Measurements from ENCODE around the gene VKORC1. TPM values are rescaled to one million over a fixed set of nuclear protein-coding genes. Genes with fewer than 3 reads are reported as not detected.

VKORC1 gene
- total and polyA plus RNA-seq, 5 donors from 2014 or later: 38.1 to 113 (median 103) TPM

- no peak overlapping the region for H3K4me3 ChIP-seq (ENCODE audit: low read depth, low read length)
- peaks cover 14% of the 10 kb centered on the region for H3K36me3 ChIP-seq (ENCODE audit: control insufficient read depth, insufficient read depth, low read length)
- H3K9me3 ChIP-seq (ENCODE audit: control insufficient read depth in 2 of 2, low read length in 2 of 2): no peaks in the 10 kb centered on the region
- H3K4me3 Mint-ChIP-seq: no peak overlapping the region
- ATAC-seq (ENCODE audit: low read depth in 2 of 2) (no peak), DNase-seq (no peak)
- H3K4me1 Mint-ChIP-seq: peaks cover 0 to 9% (median 3%) of the 10 kb centered on the region in 4 donors
- no peaks in the 10 kb centered on the region for H3K27me3 Mint-ChIP-seq
- no peaks in the 10 kb centered on the region for H3K9me3 Mint-ChIP-seq
- H3K27ac Mint-ChIP-seq: no peak overlapping the region
- H3K27me3 ChIP-seq (ENCODE audit: control insufficient read depth, insufficient read depth, low read length): no peaks in the 10 kb centered on the region
- peaks cover 3% of the 10 kb centered on the region for H3K36me3 Mint-ChIP-seq
- no peak overlapping the region for H3K27ac ChIP-seq (ENCODE audit: insufficient read depth, low read length, poor library complexity, severe bottlenecking)
- no peaks in the 10 kb centered on the region for H3K4me1 ChIP-seq (ENCODE audit: control insufficient read depth, insufficient read depth, low read length, poor library complexity, severe bottlenecking)
Observed at GRCh38 chr16:31087971-31088370, 6.6 kb downstream of the VKORC1 start.

DNA sequence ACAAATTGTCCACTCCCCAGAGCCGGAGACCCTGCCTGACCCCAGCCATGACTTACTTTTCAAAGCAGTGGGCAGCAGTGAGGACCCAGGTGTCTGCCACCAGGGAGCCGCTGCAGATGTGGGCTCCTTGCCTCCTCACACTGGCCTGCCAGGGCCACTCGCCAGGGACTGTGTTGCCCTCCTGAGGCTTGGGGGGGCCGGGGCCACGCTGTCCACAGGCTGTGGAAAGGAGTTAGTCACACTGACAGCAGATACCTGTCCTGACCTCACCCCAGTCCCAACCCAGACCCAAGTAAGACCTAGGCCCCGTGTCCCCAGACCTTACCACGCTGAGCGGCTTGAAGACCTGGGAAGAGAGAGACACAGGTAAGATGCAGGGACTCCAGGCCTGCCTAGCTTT, 7.1 kb downstream of the VKORC1 start:
- H3K36me3 ChIP-seq (ENCODE audit: control insufficient read depth, insufficient read depth, low read length): peaks cover 14% of the 10 kb centered on the region
- H3K27ac ChIP-seq (ENCODE audit: insufficient read depth, low read length, poor library complexity, severe bottlenecking): no peak overlapping the region
- Mint-ChIP-seq H3K9me3 (no peaks in the 10 kb centered on the region), H3K36me3 (peaks cover 3% of the 10 kb centered on the region), H3K4me3 (no peak overlapping the region), H3K27ac (no peak overlapping the region), H3K27me3 (no peaks in the 10 kb centered on the region), H3K4me1 (peaks cover 0 to 6% (median under 1%) of the 10 kb centered on the region in 4 donors)
- DNase-seq (no peak), ATAC-seq (ENCODE audit: low read depth in 2 of 2) (no peak)
- H3K27me3 ChIP-seq (ENCODE audit: control insufficient read depth, insufficient read depth, low read length): no peaks in the 10 kb centered on the region
- no peak overlapping the region for H3K4me3 ChIP-seq (ENCODE audit: low read depth, low read length)
- H3K9me3 ChIP-seq (ENCODE audit: control insufficient read depth in 2 of 2, low read length in 2 of 2): no peaks in the 10 kb centered on the region
- no peaks in the 10 kb centered on the region for H3K4me1 ChIP-seq (ENCODE audit: control insufficient read depth, insufficient read depth, low read length, poor library complexity, severe bottlenecking)

- H3K4me3 ChIP-seq (ENCODE audit: low read depth, low read length): no peak overlapping the region
- H3K4me3 Mint-ChIP-seq: peak overlapping the region in 1 of 4 donors; percentile 60
- H3K36me3 ChIP-seq (ENCODE audit: control insufficient read depth, insufficient read depth, low read length): peaks cover 14% of the 10 kb centered on the region
- peaks cover 3% of the 10 kb centered on the region for H3K36me3 Mint-ChIP-seq
- no peaks in the 10 kb centered on the region for H3K9me3 Mint-ChIP-seq
- H3K27ac Mint-ChIP-seq: no peak overlapping the region
- peaks cover 2% of the 10 kb centered on the region for H3K4me1 ChIP-seq (ENCODE audit: control insufficient read depth, insufficient read depth, low read length, poor library complexity, severe bottlenecking)
- H3K27me3 ChIP-seq (ENCODE audit: control insufficient read depth, insufficient read depth, low read length): no peaks in the 10 kb centered on the region
- H3K4me1 Mint-ChIP-seq: peaks cover 0 to 8% (median 3%) of the 10 kb centered on the region in 4 donors
- no peaks in the 10 kb centered on the region for H3K9me3 ChIP-seq (ENCODE audit: control insufficient read depth in 2 of 2, low read length in 2 of 2)
- no peaks in the 10 kb centered on the region for H3K27me3 Mint-ChIP-seq
- DNase-seq (no peak), ATAC-seq (ENCODE audit: low read depth in 2 of 2) (no peak)
- no peak overlapping the region for H3K27ac ChIP-seq (ENCODE audit: insufficient read depth, low read length, poor library complexity, severe bottlenecking)
Observed at GRCh38 chr16:31086629-31086906, 8.0 kb downstream of the VKORC1 start.

GRCh38 chr16:31085873-31086628, 8.5 kb downstream of the VKORC1 start:
- Histone ChIP-seq H3K9me3 (ENCODE audit: control insufficient read depth in 2 of 2, low read length in 2 of 2) (no peaks in the 10 kb centered on the region), H3K4me3 (ENCODE audit: low read depth, low read length) (no peak overlapping the region), H3K4me1 (ENCODE audit: control insufficient read depth, insufficient read depth, low read length, poor library complexity, severe bottlenecking) (peaks cover 2% of the 10 kb centered on the region), H3K27me3 (ENCODE audit: control insufficient read depth, insufficient read depth, low read length) (no peaks in the 10 kb centered on the region), H3K27ac (ENCODE audit: insufficient read depth, low read length, poor library complexity, severe bottlenecking) (no peak overlapping the region), H3K36me3 (ENCODE audit: control insufficient read depth, insufficient read depth, low read length) (peaks cover 12% of the 10 kb centered on the region)
- DNase-seq: no peak
- Mint-ChIP-seq H3K9me3 (no peaks in the 10 kb centered on the region), H3K36me3 (peaks cover 3% of the 10 kb centered on the region), H3K27me3 (no peaks in the 10 kb centered on the region), H3K4me1 (peaks cover 0 to 9% (median 3%) of the 10 kb centered on the region in 4 donors), H3K27ac (no peak overlapping the region), H3K4me3 (peak overlapping the region in 1 of 4 donors; percentile 60)
- ATAC-seq (ENCODE audit: low read depth in 2 of 2): no peak

GRCh38 chr16:31085411-31085810, 9.2 kb downstream of the VKORC1 start:
- Mint-ChIP-seq H3K27ac (peak overlapping the region in 1 of 3 donors; percentile 71), H3K36me3 (peaks cover 6% of the 10 kb centered on the region), H3K4me3 (no peak overlapping the region), H3K27me3 (no peaks in the 10 kb centered on the region), H3K9me3 (no peaks in the 10 kb centered on the region), H3K4me1 (peaks cover 0 to 13% (median 2%) of the 10 kb centered on the region in 4 donors)
- Histone ChIP-seq H3K4me1 (ENCODE audit: control insufficient read depth, insufficient read depth, low read length, poor library complexity, severe bottlenecking) (peaks cover 2% of the 10 kb centered on the region), H3K27me3 (ENCODE audit: control insufficient read depth, insufficient read depth, low read length) (no peaks in the 10 kb centered on the region), H3K27ac (ENCODE audit: insufficient read depth, low read length, poor library complexity, severe bottlenecking) (no peak overlapping the region), H3K36me3 (ENCODE audit: control insufficient read depth, insufficient read depth, low read length) (peaks cover 11% of the 10 kb centered on the region), H3K4me3 (ENCODE audit: low read depth, low read length) (no peak overlapping the region), H3K9me3 (ENCODE audit: control insufficient read depth in 2 of 2, low read length in 2 of 2) (no peaks in the 10 kb centered on the region)
- DNase-seq: no peak
- ATAC-seq (ENCODE audit: low read depth in 2 of 2): no peak

DNA sequence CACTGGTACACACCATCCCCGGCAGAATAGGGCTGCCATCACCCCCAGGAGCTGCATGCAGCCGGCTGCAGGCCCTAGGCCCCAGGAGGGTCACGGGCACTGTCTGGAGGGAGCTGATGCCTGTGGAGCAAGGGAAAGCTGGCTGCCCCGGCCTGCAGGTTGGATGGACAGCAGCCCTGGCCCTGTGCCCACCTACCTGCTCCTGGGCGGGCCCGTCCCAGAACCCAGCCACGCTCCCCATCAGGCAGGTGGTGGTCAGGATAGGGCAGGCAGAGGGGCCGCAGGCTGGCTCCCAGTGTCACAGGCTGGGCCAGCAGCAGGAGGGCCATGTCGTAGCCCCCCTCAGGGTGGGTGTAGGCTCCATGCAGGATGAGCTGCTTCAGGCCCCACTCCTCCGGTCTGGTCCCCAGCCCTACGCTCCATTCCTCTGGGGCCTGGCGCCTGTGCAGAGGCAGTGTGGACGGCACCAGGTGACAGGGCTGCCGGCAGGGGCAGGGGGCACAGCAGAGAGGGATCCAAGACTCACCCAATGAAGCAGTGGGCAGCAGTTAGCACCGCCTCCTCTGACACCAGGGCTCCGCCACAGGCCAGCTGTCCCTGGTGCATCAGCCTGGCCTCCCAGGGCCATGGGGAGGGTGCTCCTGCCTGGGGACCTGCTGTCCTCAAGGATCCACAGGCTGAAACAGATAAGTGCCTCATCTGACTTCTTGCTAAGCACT, 9.9 kb downstream of the VKORC1 start:
- Histone ChIP-seq H3K9me3 (ENCODE audit: control insufficient read depth in 2 of 2, low read length in 2 of 2) (no peaks in the 10 kb centered on the region), H3K4me1 (ENCODE audit: control insufficient read depth, insufficient read depth, low read length, poor library complexity, severe bottlenecking) (peaks cover 2% of the 10 kb centered on the region), H3K4me3 (ENCODE audit: low read depth, low read length) (no peak overlapping the region), H3K27me3 (ENCODE audit: control insufficient read depth, insufficient read depth, low read length) (no peaks in the 10 kb centered on the region), H3K36me3 (ENCODE audit: control insufficient read depth, insufficient read depth, low read length) (peaks cover 17% of the 10 kb centered on the region), H3K27ac (ENCODE audit: insufficient read depth, low read length, poor library complexity, severe bottlenecking) (no peak overlapping the region)
- DNase-seq (no peak), ATAC-seq (ENCODE audit: low read depth in 2 of 2) (no peak)
- Mint-ChIP-seq H3K27me3 (no peaks in the 10 kb centered on the region), H3K4me1 (peaks cover 0 to 13% (median 2%) of the 10 kb centered on the region in 4 donors), H3K9me3 (no peaks in the 10 kb centered on the region), H3K27ac (no peak overlapping the region), H3K36me3 (peaks cover 6% of the 10 kb centered on the region), H3K4me3 (no peak overlapping the region)

DNA sequence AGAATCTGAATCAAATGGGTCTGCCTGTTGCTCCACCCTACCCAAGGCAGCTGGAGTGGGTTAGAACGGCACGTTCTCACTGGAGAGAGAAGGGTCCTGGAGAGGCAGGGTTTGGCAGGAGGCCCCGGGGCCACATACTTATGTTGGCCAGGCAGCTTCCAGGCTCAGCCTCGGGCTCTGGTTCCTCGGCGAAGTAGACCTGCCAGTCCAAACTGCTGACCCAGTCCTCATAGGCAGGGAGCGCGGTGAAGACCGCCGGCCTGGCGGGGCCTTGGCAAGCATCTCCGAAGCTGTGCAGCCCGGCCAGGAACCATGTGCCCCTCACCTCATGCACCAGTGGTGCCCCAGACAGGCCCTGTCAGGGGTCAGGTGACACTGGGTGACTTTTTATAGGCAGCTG, 10.6 kb downstream of the VKORC1 start:
- Mint-ChIP-seq H3K9me3 (no peaks in the 10 kb centered on the region), H3K4me1 (peaks cover 0 to 15% (median 2%) of the 10 kb centered on the region in 4 donors), H3K27ac (peak overlapping the region in 1 of 3 donors; percentile 76), H3K36me3 (peaks cover 7% of the 10 kb centered on the region), H3K27me3 (no peaks in the 10 kb centered on the region), H3K4me3 (no peak overlapping the region)
- Histone ChIP-seq H3K27ac (ENCODE audit: insufficient read depth, low read length, poor library complexity, severe bottlenecking) (no peak overlapping the region), H3K4me1 (ENCODE audit: control insufficient read depth, insufficient read depth, low read length, poor library complexity, severe bottlenecking) (peaks cover 2% of the 10 kb centered on the region), H3K27me3 (ENCODE audit: control insufficient read depth, insufficient read depth, low read length) (no peaks in the 10 kb centered on the region), H3K36me3 (ENCODE audit: control insufficient read depth, insufficient read depth, low read length) (peaks cover 17% of the 10 kb centered on the region), H3K4me3 (ENCODE audit: low read depth, low read length) (no peak overlapping the region), H3K9me3 (ENCODE audit: control insufficient read depth in 2 of 2, low read length in 2 of 2) (no peaks in the 10 kb centered on the region)
- no peak for ATAC-seq (ENCODE audit: low read depth in 2 of 2)
- DNase-seq: no peak
